ENCODE results near the gene MEIOSIN. TPM values are rescaled to one million over a fixed set of nuclear protein-coding genes. Genes with fewer than 3 reads are reported as not detected.
"Not testable (repeated sequence)": the region's sequence is repeated elsewhere in the genome, so short reads cannot be mapped to it uniquely, and the experiment has no call there.

The MEIOSIN gene
- total RNA-seq, 2 experiments from 2014 or later: not detected

- H3K27me3 Mint-ChIP-seq (ENCODE audit: low read depth): peaks cover 42% of the 10 kb centered on the region
- ChIA-PET CTCF (interaction anchor here (2.2 to 8.2 kb wide), 2 partner anchors 23 to 25 kb away, joined by 8 to 62 read pairs; partner anchors contain the start of gene SIX5), POLR2A (no interaction called here)
- H3K9me3 Mint-ChIP-seq (ENCODE audit: insufficient read depth): no peaks in the 10 kb centered on the region
- peaks cover 32% of the 10 kb centered on the region for H3K4me1 Mint-ChIP-seq (ENCODE audit: low read depth)
- DNase-seq (no peak), ATAC-seq (no peak)
- peaks cover 7% of the 10 kb centered on the region for H3K36me3 Mint-ChIP-seq (ENCODE audit: low read depth)
- no peak overlapping the region for H3K27ac Mint-ChIP-seq
- no peak overlapping the region for H3K4me3 Mint-ChIP-seq
Measured at GRCh38 chr19:45794627-45795026, 61.4 kb downstream of the MEIOSIN start.

GRCh38 chr19:45798995-45799517, 65.8 kb downstream of the MEIOSIN start:
- H3K4me1 Mint-ChIP-seq (ENCODE audit: low read depth): peaks cover 5% of the 10 kb centered on the region
- no peak overlapping the region for H3K4me3 Mint-ChIP-seq
- ATAC-seq (peak; percentile 66), DNase-seq (peak; percentile 65)
- H3K9me3 Mint-ChIP-seq (ENCODE audit: insufficient read depth): no peaks in the 10 kb centered on the region
- H3K27ac Mint-ChIP-seq: no peak overlapping the region
- CTCF ChIA-PET: interaction anchor here (0.6 to 9.6 kb wide), 21 partner anchors 8 to 214 kb away, joined by 3 to 238 read pairs (median 5); partner anchors contain the start of genes OPA3, QPCTL, RSPH6A and SIX5
- H3K27me3 Mint-ChIP-seq (ENCODE audit: low read depth): peaks cover 34% of the 10 kb centered on the region
- POLR2A ChIA-PET: interaction anchor here (1.2 kb wide), 1 partner anchor 30 kb away, joined by 8 read pairs; the partner anchor contains the start of gene SIX5
- H3K36me3 Mint-ChIP-seq (ENCODE audit: low read depth): no peaks in the 10 kb centered on the region

- DNase-seq; H3K9me3 Mint-ChIP-seq (ENCODE audit: insufficient read depth); H3K4me3 Mint-ChIP-seq; H3K4me1 Mint-ChIP-seq (ENCODE audit: low read depth); H3K27ac Mint-ChIP-seq; ATAC-seq; H3K36me3 Mint-ChIP-seq (ENCODE audit: low read depth): not testable (repeated sequence)
- H3K27me3 Mint-ChIP-seq (ENCODE audit: low read depth): peaks cover 33% of the 10 kb centered on the region
- CTCF ChIA-PET: interaction anchor here (0.6 to 9.6 kb wide), 20 partner anchors 8 to 215 kb away, joined by 3 to 238 read pairs (median 5); partner anchors contain the start of genes OPA3, QPCTL, RSPH6A and SIX5
- POLR2A ChIA-PET: interaction anchor here (1.2 kb wide), 1 partner anchor 30 kb away, joined by 8 read pairs; the partner anchor contains the start of gene SIX5
Measured at GRCh38 chr19:45799541-45799940, 66.3 kb downstream of the MEIOSIN start.

- DNase-seq (no peak), ATAC-seq (no peak)
- Mint-ChIP-seq H3K27ac (no peak overlapping the region), H3K4me3 (no peak overlapping the region), H3K4me1 (ENCODE audit: low read depth) (peaks cover 5% of the 10 kb centered on the region), H3K9me3 (ENCODE audit: insufficient read depth) (no peaks in the 10 kb centered on the region), H3K36me3 (ENCODE audit: low read depth) (no peaks in the 10 kb centered on the region), H3K27me3 (ENCODE audit: low read depth) (peaks cover 28% of the 10 kb centered on the region)
- ChIA-PET CTCF (interaction anchor here (1.1 to 9.6 kb wide), 15 partner anchors 8 to 108 kb away, joined by 3 to 238 read pairs (median 9); partner anchors contain the start of genes QPCTL, RSPH6A, SIX5 and SNRPD2), POLR2A (interaction anchor here (0.6 to 1.2 kb wide), 2 partner anchors 31 to 44 kb away, joined by 3 to 8 read pairs; partner anchors contain the start of gene SIX5)
Measured at GRCh38 chr19:45800070-45800553, 66.9 kb downstream of the MEIOSIN start.

GRCh38 chr19:45801603-45802175, 68.5 kb downstream of the MEIOSIN start:
- peaks cover 22% of the 10 kb centered on the region for H3K27me3 Mint-ChIP-seq (ENCODE audit: low read depth)
- no peaks in the 10 kb centered on the region for H3K9me3 Mint-ChIP-seq (ENCODE audit: insufficient read depth)
- no peak for DNase-seq
- ATAC-seq: no peak
- no peak overlapping the region for H3K27ac Mint-ChIP-seq
- POLR2A ChIA-PET: no interaction called here
- H3K4me3 Mint-ChIP-seq: no peak overlapping the region
- H3K36me3 Mint-ChIP-seq (ENCODE audit: low read depth): no peaks in the 10 kb centered on the region
- H3K4me1 Mint-ChIP-seq (ENCODE audit: low read depth): peaks cover 5% of the 10 kb centered on the region
- CTCF ChIA-PET: interaction anchor here (1.5 to 9.6 kb wide), 3 partner anchors 16 to 61 kb away, joined by 4 to 238 read pairs (median 32); partner anchors contain the start of genes SIX5 and SYMPK

- Mint-ChIP-seq H3K9me3 (ENCODE audit: insufficient read depth) (no peaks in the 10 kb centered on the region), H3K36me3 (ENCODE audit: low read depth) (no peaks in the 10 kb centered on the region)
- POLR2A ChIA-PET: no interaction called here
Measured at GRCh38 chr19:45804140-45804958, 71.1 kb downstream of the MEIOSIN start.

GRCh38 chr19:45804959-45805230, 71.7 kb downstream of the MEIOSIN start:
- no peak overlapping the region for H3K4me3 Mint-ChIP-seq
- POLR2A ChIA-PET: no interaction called here
- peaks cover 7% of the 10 kb centered on the region for H3K4me1 Mint-ChIP-seq (ENCODE audit: low read depth)
- H3K27ac Mint-ChIP-seq: no peak overlapping the region
- DNase-seq: no peak
- CTCF ChIA-PET: interaction anchor here (6.3 to 9.6 kb wide), 2 partner anchors 13 to 34 kb away, joined by 32 to 238 read pairs; partner anchors contain the start of gene SIX5
- H3K9me3 Mint-ChIP-seq (ENCODE audit: insufficient read depth): no peaks in the 10 kb centered on the region
- no peaks in the 10 kb centered on the region for H3K36me3 Mint-ChIP-seq (ENCODE audit: low read depth)
- peaks cover 9% of the 10 kb centered on the region for H3K27me3 Mint-ChIP-seq (ENCODE audit: low read depth)
- no peak for ATAC-seq

More at GRCh38 chr19:45804140-45804958, 71.1 kb downstream of the MEIOSIN start:
- H3K27me3 Mint-ChIP-seq (ENCODE audit: low read depth): peaks cover 9% of the 10 kb centered on the region
- peaks cover 2% of the 10 kb centered on the region for H3K4me1 Mint-ChIP-seq (ENCODE audit: low read depth)
- DNase-seq (no peak), ATAC-seq (no peak)
- H3K4me3 Mint-ChIP-seq: no peak overlapping the region
- CTCF ChIA-PET: interaction anchor here (6.3 to 9.6 kb wide), 2 partner anchors 13 to 33 kb away, joined by 32 to 238 read pairs; partner anchors contain the start of gene SIX5
- no peak overlapping the region for H3K27ac Mint-ChIP-seq

- ATAC-seq: no peak
- Mint-ChIP-seq H3K27ac (no peak overlapping the region), H3K27me3 (ENCODE audit: low read depth) (peaks cover 9% of the 10 kb centered on the region), H3K4me3 (no peak overlapping the region), H3K36me3 (ENCODE audit: low read depth) (no peaks in the 10 kb centered on the region), H3K9me3 (ENCODE audit: insufficient read depth) (no peaks in the 10 kb centered on the region), H3K4me1 (ENCODE audit: low read depth) (peaks cover 14% of the 10 kb centered on the region)
- no peak for DNase-seq
- POLR2A ChIA-PET: interaction anchor here (0.6 kb wide), 1 partner anchor 47 kb away, joined by 3 read pairs; no protein-coding TSS in a partner anchor
- CTCF ChIA-PET: interaction anchor here (6.3 to 9.6 kb wide), 2 partner anchors 12 to 35 kb away, joined by 32 to 238 read pairs; partner anchors contain the start of gene SIX5
Measured at GRCh38 chr19:45805719-45806118, 72.5 kb downstream of the MEIOSIN start.

GRCh38 chr19:45809643-45810159, 76.5 kb downstream of the MEIOSIN start:
- POLR2A ChIA-PET: no interaction called here
- H3K27ac Mint-ChIP-seq: no peak overlapping the region
- CTCF ChIA-PET: interaction anchor here (1.0 to 2.4 kb wide), 3 partner anchors 10 to 41 kb away, joined by 3 to 12 read pairs (median 5); partner anchors contain the start of gene SIX5
- DNase-seq (no peak), ATAC-seq (peak; percentile 35)
- H3K4me3 Mint-ChIP-seq: peak overlapping the region; percentile 31
- no peaks in the 10 kb centered on the region for H3K36me3 Mint-ChIP-seq (ENCODE audit: low read depth)
- H3K4me1 Mint-ChIP-seq (ENCODE audit: low read depth): peaks cover 14% of the 10 kb centered on the region
- peaks cover 3% of the 10 kb centered on the region for H3K27me3 Mint-ChIP-seq (ENCODE audit: low read depth)
- no peaks in the 10 kb centered on the region for H3K9me3 Mint-ChIP-seq (ENCODE audit: insufficient read depth)

- POLR2A ChIA-PET: no interaction called here
- DNase-seq (no peak), ATAC-seq (no peak)
- Mint-ChIP-seq H3K36me3 (ENCODE audit: low read depth) (peaks cover 3% of the 10 kb centered on the region), H3K27me3 (ENCODE audit: low read depth) (no peaks in the 10 kb centered on the region), H3K27ac (no peak overlapping the region), H3K4me3 (no peak overlapping the region), H3K9me3 (ENCODE audit: insufficient read depth) (no peaks in the 10 kb centered on the region), H3K4me1 (ENCODE audit: low read depth) (peaks cover 17% of the 10 kb centered on the region)
- CTCF ChIA-PET: no interaction called here
Measured at GRCh38 chr19:45812297-45812696, 79.1 kb downstream of the MEIOSIN start.
